Endodermal cell (in vitro differentiated cells): ENCODE measurements around the gene SERPINB13. TPM values are rescaled to one million over a fixed set of nuclear protein-coding genes. Genes with fewer than 3 reads are reported as not detected.

Experiments used
- DNase-seq: peaks from one replicate; pipeline ENCODE4 v3.0.0-alpha.2; 2017
- H3K27ac ChIP-seq: 2 replicates; pipeline ENCODE4 v1.5.1; 2013; ENCODE audit warnings: mild to moderate bottlenecking, low read depth, low read length, moderate library complexity
- H3K27me3 ChIP-seq: 2 replicates; pipeline ENCODE4 v1.6.1; 2013; ENCODE audit warnings: mild to moderate bottlenecking, low read length, moderate library complexity; ENCODE audit not compliant: insufficient read depth, control insufficient read depth, poor library complexity, severe bottlenecking
- H3K36me3 ChIP-seq: 2 replicates; pipeline ENCODE4 v1.7.0; 2013; ENCODE audit warnings: mild to moderate bottlenecking, low read length, moderate library complexity; ENCODE audit not compliant: control insufficient read depth, insufficient read depth
- H3K4me1 ChIP-seq: one replicate; pipeline ENCODE4 v1.7.0; 2013; ENCODE audit warnings: low read length; ENCODE audit not compliant: control insufficient read depth, insufficient read depth
- H3K4me3 ChIP-seq: 2 replicates; pipeline ENCODE4 v1.5.1; 2013; ENCODE audit warnings: mild to moderate bottlenecking, low read length, moderate library complexity
- H3K9ac ChIP-seq: 2 replicates; pipeline ENCODE4 v1.6.1; 2013; ENCODE audit warnings: mild to moderate bottlenecking, low read length, moderate library complexity; ENCODE audit not compliant: poor library complexity, severe bottlenecking; ENCODE audit errors: extremely low read depth
- H3K9me3 ChIP-seq: 2 replicates; pipeline ENCODE4 v1.6.1; 2013; ENCODE audit warnings: mild to moderate bottlenecking, low read length, moderate library complexity; ENCODE audit not compliant: control insufficient read depth
- H3K27ac Mint-ChIP-seq: 2 replicates; pipeline ENCODE4 v1.8.0; 2020; ENCODE audit warnings: mixed read lengths
- H3K27me3 Mint-ChIP-seq: 2 replicates; pipeline ENCODE4 v1.8.0; 2021; ENCODE audit warnings: mild to moderate bottlenecking, mixed read lengths; ENCODE audit not compliant: insufficient read depth
- H3K36me3 Mint-ChIP-seq: 2 replicates; pipeline ENCODE4 v1.8.0; 2020; ENCODE audit warnings: low read depth, mixed read lengths
- H3K4me1 Mint-ChIP-seq: 2 replicates; pipeline ENCODE4 v1.8.0; 2020; ENCODE audit warnings: mixed read lengths
- H3K4me3 Mint-ChIP-seq: 2 replicates; pipeline ENCODE4 v1.8.0; 2020; ENCODE audit warnings: mild to moderate bottlenecking, moderate library complexity, mixed read lengths
- H3K9me3 Mint-ChIP-seq: 2 replicates; pipeline ENCODE4 v1.8.0; 2020; ENCODE audit warnings: mild to moderate bottlenecking, mixed read lengths
- WGBS, 2 experiments: methylation state at CpG; one replicate each; pipeline versions ENCODE4 v1.1.5 to v1.1.7; 2013; ENCODE audit warnings: missing lambda C conversion rate in 2 of 2, mixed read lengths in 1 of 2; ENCODE audit not compliant: insufficient coverage in 1 of 2, insufficient read length in 1 of 2; 5-methylcytosine and 5-hydroxymethylcytosine counted together
- total RNA-seq, 2 donors: library from RNA; stranded (reverse); fragmentation: NEBNext Ultra II Directional in 1 of 2; extraction: Animal tissue kit (Norgen Biotek cat#: 25700) in 1 of 2; gene quantifications; 2 replicates in 1 of 2; 3 replicates in 1 of 2; pipeline ENCODE4 v1.2.1, GENCODE V29; 2021
- TF ChIP-seq, protein P1 (sequence below): fragments of 200-600 bp; sonication (generic); conservative IDR thresholded peaks from 2 replicates; pipeline ENCODE4 v1.5.0; 2021; ENCODE audit warnings: antibody characterized with exemption, mild to moderate bottlenecking

Gene SERPINB13
- total RNA-seq, 2 donors from 2014 or later: not detected

DNA sequence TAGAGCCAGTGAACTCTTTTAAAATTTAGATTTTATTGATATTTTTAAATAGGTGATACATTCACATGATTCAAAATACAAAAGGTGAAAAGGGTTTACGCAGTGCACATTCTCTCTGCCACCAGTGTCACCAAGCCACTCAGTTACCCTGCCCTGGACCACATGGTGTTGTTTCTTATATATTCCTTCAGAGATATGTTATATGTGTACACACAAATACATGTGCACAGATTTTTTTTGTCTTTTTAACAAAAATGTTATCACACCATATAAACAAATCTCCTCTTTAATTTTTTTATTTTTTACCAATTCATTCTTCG is 30.7 kb downstream of the SERPINB13 start:
- Mint-ChIP-seq H3K36me3 (no peaks in the 10 kb centered on the region), H3K9me3 (no peaks in the 10 kb centered on the region), H3K4me3 (no peak overlapping the region), H3K27ac (no peak overlapping the region), H3K4me1 (peaks cover 8% of the 10 kb centered on the region), H3K27me3 (no peaks in the 10 kb centered on the region)
- TF ChIP-seq, protein P1, sequence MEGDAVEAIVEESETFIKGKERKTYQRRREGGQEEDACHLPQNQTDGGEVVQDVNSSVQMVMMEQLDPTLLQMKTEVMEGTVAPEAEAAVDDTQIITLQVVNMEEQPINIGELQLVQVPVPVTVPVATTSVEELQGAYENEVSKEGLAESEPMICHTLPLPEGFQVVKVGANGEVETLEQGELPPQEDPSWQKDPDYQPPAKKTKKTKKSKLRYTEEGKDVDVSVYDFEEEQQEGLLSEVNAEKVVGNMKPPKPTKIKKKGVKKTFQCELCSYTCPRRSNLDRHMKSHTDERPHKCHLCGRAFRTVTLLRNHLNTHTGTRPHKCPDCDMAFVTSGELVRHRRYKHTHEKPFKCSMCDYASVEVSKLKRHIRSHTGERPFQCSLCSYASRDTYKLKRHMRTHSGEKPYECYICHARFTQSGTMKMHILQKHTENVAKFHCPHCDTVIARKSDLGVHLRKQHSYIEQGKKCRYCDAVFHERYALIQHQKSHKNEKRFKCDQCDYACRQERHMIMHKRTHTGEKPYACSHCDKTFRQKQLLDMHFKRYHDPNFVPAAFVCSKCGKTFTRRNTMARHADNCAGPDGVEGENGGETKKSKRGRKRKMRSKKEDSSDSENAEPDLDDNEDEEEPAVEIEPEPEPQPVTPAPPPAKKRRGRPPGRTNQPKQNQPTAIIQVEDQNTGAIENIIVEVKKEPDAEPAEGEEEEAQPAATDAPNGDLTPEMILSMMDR: no peak
- 100% methylated on average over 1 of the region's 2 CpGs; no CpG with 5 or more reads in 1 of the 2 experiments for WGBS, 2 experiments
- Histone ChIP-seq H3K9me3 (no peaks in the 10 kb centered on the region), H3K36me3 (no peaks in the 10 kb centered on the region), H3K27me3 (no peaks in the 10 kb centered on the region), H3K4me1 (no peaks in the 10 kb centered on the region), H3K27ac (no peak overlapping the region), H3K4me3 (no peak overlapping the region), H3K9ac (no peak overlapping the region)
- no peak for DNase-seq

DNA sequence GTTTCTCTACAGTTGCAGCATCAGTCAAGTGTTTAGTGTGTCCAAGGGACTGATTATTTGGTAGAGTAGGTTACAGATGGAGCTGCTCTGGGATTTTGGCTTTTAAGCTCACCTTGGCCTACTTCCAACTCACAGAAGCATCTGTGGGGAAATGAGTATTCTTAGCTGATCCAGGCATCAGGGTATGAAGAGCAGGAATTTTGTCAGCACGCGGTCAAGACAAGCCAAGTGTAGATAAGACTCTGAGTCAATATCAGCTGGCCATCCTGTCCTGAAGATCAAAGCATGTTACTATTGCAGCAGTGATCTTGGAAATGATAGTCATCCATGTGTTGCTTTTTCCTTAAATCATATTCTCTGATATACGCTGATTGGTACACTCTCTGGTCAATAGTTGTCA is 32.5 kb downstream of the SERPINB13 start:
- 93 to 94% methylated on average over 3 of the region's 3 CpGs for WGBS, 2 experiments
- Histone ChIP-seq H3K9ac (no peak overlapping the region), H3K4me1 (no peaks in the 10 kb centered on the region), H3K36me3 (no peaks in the 10 kb centered on the region), H3K27me3 (no peaks in the 10 kb centered on the region), H3K27ac (no peak overlapping the region), H3K4me3 (no peak overlapping the region), H3K9me3 (peaks cover 11% of the 10 kb centered on the region)
- DNase-seq: no peak
- Mint-ChIP-seq H3K27ac (no peak overlapping the region), H3K4me1 (peaks cover 8% of the 10 kb centered on the region), H3K36me3 (no peaks in the 10 kb centered on the region), H3K4me3 (no peak overlapping the region), H3K27me3 (no peaks in the 10 kb centered on the region), H3K9me3 (peaks cover 14% of the 10 kb centered on the region)
- TF ChIP-seq, protein P1: no peak

DNA sequence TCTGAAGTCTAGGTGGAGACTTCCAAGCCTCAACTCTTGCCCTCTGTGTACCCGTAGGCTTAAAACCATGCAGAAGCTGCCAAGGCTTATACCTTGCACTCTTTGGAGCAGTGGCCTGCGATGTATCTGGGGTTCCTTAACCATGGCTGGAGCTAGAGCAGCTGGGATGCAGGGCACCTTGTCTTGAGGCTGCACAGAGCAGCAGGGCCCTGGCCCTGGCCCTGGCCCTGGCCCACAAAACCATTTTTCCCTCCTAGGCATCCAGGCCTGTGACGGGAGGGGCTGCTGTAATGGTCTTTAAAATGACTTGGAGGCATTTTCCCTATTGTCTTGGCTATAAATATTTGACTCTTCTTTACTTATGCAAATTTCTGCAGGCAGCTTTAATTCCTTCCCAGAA is 37.7 kb downstream of the SERPINB13 start:
- Mint-ChIP-seq H3K36me3 (peaks cover 5% of the 10 kb centered on the region), H3K4me3 (no peak overlapping the region), H3K4me1 (no peaks in the 10 kb centered on the region), H3K9me3 (peaks cover 49% of the 10 kb centered on the region), H3K27me3 (no peaks in the 10 kb centered on the region), H3K27ac (no peak overlapping the region)
- WGBS, 2 experiments: 91 to 100% methylated on average over 2 to 3 of the region's 3 CpGs
- no peak for DNase-seq
- Histone ChIP-seq H3K36me3 (no peaks in the 10 kb centered on the region), H3K27me3 (no peaks in the 10 kb centered on the region), H3K4me1 (no peaks in the 10 kb centered on the region), H3K4me3 (no peak overlapping the region), H3K9ac (no peak overlapping the region), H3K27ac (no peak overlapping the region), H3K9me3 (peaks cover 44% of the 10 kb centered on the region)
- TF ChIP-seq, protein P1: no peak
